GM21619 (cell line): ENCODE results near the gene SAMD3.
A peak's percentile ranks its signal among the peaks of the same experiment; 100 is the strongest.
"Not testable (repeated sequence)": the region's sequence is repeated elsewhere in the genome, so short reads cannot be mapped to it uniquely, and the experiment has no call there.

Experiments used
- ATAC-seq: cut with Tn5 transposase; IDR thresholded peaks from one replicate; pipeline ENCODE4 v1.9.1; 2021; ENCODE audit not compliant: unreplicated experiment

The SAMD3 gene

DNA sequence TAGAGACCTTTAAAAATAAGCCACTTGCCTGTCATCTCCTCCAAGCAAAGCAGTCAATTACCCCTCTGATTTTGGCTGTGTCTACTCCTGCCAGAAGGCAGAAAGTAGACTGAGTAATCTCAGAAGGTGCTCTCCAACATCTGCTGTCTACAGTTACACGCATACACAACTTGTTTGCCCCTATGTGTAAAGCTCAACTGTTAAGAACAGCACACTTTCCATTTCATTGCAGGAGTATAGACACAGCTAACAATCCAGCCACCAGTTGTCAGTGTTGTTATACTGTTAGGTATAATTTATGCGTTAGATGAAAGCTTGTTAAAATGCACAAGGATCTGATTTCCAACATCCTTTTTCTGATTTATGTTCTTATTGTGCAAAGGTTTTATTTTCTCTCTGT is 88.2 kb downstream of the SAMD3 start:
- ATAC-seq, result no peak

DNA sequence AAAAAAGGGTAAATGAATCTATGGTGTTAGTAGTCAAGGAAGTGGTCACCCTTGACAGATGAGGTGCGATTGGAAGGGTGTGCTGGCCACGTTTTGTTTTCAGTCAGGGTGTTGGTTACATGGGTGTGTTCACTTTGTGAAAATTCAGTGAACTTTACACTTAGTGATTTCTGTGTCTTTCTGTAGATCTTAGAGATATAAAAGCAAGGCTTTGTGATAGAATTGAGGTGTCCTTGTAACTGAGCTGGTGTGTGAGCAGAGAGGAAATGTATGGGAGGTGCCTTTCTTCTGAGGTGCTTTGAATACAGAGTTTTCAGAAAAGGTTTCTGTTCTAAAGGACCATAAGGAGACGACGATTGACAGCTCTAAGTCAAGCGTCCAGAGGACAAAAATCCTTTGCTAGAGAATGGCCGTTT is 90.5 kb downstream of the SAMD3 start:
- peak; percentile 85 for ATAC-seq

DNA sequence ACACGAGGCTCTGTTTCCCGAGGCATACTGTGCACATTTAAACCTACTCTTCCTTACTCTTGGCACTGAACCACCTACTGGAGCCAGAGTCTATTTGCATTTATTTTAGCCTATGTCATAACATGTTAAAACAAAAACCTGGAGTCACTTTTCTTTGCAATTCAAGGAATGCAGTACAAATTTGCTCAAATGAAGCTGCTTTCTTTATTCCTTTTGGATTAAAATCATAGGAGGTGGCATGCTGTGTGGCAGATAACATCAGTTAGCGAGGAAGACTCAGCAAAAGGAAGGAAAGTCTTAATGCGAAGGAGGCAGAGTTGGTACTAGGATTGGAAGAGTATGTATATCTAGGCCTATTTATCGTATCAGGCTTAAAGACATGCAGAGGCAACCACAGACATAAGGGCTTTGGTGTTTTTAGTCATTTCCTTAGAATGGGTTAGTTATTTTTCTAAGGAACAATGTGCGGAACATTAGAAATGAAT is 92.9 kb downstream of the SAMD3 start:
- no peak for ATAC-seq

DNA sequence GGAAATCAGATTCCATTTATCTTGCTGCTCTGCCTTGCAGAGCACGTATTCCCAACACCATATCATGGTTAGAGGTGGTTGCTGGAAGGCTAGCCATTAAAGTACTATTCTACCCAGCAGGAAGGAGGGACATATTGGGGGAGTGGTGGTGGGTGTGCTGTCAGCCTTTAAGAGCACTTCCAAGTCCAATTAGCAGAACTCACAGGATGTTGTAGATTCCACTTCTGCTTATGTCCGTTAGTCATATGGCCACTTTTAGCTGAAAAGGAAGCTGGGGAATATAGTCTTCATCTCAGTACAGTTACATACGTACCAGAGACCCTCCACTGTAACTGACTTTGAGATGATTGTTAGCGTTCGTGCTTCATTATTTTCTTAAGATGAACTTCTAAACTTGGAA is 94.4 kb downstream of the SAMD3 start:
- ATAC-seq, result no peak

DNA sequence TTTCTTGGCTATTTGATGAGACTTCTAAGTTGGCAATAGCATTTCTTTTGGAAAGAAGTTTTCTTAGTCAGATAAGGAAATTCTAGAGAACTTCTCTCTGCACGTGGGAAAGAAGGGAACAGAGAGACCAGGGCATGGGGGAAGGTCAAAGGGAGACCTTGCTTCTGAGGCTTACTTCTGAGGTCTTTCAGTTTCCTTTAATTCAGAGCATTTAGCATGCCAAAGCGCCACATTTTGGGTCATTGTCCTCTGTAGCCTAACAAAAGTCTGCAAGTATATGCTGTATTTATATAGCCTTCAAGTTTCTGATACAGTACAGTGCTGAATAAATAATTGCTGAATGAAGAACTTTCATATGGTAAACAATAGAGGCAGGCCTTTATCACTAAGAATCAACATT is 95.6 kb downstream of the SAMD3 start:
- no peak for ATAC-seq

DNA sequence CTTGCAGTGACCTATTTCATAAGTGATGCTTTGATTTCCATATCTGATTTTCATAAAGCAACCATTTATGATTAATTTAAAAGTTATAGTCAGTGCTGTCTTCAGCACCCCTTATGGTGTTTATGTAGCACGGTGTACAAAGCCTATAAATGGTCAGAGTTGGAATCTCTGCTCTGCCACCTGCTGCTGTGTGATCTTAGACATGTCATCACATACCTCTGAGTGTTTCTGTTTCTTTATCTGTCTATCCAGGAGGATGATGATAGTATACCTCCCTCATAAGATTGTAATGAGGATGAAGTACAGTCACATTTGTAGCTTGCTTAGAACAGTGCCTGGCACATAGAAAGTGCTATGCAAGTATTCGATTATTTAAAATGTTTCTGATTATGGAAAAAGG is 100.5 kb downstream of the SAMD3 start:
- ATAC-seq, result no peak

DNA sequence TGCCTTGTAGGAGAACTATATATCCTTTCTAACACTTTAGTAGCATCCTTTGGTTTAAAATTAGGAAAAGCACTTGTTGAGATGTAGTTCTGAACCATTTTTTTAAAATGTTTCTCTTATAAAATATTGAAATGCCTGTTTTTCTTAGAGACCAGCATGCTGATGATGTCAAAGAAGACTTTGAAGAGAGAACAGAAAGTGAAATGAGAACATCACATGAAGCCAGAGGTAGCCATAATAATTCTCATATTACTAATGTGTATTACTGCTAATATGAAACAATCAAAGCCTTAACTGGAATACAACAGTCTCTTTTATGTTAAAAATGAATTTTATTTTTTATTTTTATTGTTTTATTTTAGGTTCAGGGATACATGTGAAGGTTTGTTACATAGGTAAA is 102.0 kb downstream of the SAMD3 start:
- no peak for ATAC-seq

DNA sequence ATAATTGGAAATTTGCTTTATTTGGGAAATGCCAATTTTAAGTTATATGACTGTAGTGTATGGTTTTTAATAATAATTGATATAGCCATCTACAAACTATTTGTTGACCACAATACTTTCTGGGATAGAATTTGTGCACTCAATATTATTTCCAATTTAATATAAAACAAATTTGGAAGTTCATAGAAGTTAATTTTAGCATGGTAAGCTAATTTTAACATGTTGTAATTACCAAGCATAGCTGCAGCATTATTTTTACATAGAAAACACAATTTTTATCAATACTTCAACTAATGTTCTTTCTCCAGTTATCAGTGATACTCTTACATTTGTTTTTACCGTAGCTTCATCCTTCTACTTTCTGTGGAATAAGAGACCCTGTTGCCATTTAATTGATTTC is 103.5 kb downstream of the SAMD3 start:
- no peak for ATAC-seq

DNA sequence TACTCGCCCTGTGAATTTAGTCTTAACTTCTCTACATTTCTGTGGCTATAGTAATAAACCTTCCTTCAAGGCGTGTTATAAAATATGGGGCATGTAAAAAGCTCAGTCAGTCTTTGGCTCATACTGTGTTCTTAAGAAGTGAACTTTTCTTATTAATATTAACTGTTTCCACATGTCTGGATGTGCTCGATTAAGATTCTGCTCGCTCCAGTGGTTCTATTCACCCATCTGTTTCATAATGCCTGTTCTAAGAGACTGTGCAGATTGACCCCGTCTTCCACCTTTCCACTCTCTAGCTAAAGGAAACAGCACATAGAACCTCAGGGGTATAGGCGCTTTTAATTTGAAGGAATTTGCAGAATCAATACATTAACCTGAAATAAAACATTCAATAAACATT is 104.5 kb downstream of the SAMD3 start:
- ATAC-seq, result no peak

DNA sequence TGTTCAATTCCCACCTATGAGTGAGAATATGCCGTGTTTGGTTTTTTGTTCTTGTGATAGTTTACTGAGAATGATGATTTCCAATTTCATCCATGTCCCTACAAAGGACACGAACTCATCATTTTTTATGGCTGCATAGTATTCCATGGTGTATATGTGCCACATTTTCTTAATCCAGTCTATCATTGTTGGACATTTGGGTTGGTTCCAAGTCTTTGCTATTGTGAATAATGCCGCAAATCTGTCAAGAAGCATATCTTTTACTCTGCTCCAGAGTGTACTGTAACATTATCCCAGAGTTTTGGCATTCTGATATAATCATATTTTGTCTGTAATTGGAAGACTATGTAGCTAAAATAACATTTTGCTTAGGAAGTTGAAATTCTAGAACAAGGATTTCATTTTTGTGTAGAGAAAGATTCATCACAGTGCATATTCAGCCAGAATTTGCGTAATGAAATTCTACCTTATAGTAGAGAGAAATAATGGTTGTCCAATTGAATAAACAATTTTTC is 105.5 kb downstream of the SAMD3 start:
- not testable (repeated sequence) for ATAC-seq

DNA sequence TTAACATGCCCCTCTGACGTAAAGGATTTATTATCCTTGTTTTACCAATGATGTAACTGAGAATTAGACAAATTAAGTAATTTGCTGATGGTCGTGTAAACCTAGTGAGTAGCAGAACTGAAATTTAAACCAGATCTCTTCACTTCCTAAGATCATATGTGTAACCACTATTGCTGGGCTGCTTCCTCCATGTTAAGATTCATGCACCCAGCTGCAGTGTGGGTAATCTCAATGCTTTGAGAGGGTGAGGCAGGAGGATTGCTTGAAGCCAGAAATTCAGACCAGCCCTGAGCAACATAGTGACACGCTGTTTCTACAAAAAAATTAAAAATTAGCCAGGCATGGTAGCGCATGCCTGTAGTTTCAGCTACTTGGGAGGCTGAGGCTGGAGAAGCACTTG is 106.5 kb downstream of the SAMD3 start:
- no peak for ATAC-seq

DNA sequence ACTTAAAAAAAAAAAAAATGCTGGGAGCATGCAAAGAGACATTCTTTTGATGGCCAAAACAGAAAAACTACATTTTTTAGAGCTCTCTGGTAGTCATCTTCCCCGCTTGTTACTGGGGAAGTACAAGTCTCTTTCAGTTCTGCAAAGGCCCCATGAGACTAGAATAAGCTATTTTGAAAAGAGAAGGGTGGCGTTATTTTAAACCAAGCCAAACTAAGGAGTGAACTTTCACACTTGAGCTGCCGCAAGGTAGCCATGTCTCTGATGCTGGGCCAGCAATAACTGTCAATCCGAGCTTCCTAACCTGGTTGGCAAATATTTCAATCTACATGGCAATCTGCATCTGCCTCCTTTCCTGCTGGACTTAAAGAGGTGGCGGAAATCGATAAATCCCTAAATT is 107.7 kb downstream of the SAMD3 start:
- ATAC-seq, result peak; percentile 95

DNA sequence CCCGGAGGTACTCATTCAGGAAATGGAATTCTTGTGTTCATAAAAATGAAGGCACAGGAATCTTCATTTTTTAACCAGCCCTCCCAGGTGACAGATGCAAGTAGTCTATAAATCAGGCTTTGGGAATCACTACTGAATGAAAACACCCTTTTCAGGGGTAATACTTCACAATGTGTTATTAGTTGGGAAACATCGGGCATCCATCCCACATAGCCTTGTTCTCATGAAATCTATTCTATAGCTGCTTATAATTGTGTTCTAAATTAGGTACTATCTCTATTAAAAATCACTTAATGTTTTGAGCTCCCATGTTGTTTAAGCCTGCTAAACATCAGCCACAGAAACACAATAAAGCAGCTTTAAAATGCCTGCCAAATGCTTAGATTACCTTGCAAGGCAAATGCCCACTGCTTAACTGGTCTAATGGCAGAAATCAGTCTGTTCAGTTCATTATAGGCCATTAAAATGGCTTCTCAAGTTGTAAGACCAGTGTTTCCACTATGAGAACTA is 109.5 kb downstream of the SAMD3 start:
- no peak for ATAC-seq

DNA sequence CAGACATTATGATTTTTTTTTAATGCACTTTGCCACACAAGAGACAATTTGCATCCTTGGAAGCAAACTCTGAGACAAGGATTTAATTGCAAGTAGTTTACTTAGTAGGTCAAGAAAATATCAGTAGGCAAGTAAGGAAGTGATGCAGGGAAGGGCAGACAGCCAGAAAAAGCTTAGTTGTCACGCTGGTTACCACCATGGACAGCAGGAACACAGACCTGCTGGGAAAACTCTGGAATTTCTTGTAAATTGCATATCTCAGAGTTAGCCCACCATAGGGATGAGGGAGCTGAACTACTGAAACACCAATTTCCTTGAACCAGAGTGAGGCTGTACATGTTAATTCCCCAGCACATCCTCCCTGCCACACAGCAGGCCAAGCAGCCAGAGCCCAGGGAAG is 111.7 kb downstream of the SAMD3 start:
- no peak for ATAC-seq

DNA sequence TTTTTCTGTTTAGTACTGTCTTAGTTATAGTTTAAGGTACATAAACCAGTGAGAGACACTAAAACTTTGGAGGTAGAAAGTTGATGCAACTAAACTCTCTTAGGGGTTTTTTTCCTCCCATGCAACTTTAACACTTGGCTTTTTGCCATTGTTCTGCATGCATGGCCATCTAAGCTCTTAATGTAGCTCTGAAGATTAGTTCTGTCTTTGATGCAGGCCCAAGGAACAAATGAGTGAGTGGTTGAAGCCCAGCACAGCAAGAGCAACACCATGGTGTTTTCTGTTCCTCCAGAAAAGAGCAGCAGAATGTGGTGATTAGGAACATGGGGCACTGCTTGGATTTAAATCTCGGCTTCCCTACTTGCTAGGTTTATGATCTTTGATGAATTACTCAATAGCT is 115.0 kb downstream of the SAMD3 start:
- ATAC-seq, result no peak

DNA sequence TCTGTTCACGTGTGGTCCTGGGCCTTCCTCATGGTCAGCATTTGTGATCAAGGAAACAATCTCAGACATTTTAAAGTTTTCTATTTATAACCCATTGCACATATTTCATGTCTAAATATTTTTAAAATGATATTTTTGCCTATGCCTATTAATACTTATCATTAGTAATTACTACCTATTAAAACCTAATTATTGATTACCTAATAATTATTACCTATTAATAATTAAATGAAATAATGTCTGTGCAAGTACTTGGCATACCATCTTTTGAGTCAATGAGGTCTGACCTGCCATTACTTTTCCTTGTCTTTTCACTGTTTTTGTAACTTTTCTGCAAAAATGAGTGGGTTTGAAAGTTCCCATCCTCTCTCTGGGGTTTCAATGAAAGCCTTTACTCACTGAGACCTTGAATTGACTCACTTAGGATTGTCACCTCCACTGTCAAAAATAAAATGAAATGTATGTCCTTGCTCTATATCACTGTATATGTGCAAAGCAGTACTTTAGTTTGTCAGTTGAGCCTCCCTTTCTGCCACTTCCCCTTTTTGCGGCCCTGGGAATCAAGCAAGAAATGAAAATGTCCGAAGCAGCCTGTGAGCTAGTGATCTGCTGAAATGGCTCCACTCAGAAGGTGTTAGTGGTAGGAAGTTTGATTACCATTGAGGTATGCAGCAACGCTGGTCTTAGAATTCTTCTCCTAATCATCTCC is 116.6 kb downstream of the SAMD3 start:
- ATAC-seq, result peak; percentile 90

DNA sequence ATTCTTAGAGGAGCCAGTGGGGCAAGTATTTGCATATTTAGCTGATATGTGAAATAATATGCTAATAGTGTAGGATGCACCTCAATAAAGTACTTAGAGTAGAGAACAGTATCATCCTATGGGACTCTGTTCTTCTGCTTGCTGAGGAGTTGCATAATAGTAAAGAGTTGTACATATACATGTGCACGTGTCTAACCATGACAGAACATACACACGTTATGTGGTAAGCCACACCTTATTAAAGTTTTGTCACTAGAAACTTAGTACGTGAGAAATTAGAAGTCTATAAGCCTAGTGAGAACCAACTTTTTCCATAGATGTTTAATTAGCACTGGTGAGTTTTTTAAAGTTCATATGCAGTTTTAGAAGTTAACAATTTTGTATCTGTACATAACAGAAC is 123.6 kb downstream of the SAMD3 start:
- ATAC-seq, result no peak

DNA sequence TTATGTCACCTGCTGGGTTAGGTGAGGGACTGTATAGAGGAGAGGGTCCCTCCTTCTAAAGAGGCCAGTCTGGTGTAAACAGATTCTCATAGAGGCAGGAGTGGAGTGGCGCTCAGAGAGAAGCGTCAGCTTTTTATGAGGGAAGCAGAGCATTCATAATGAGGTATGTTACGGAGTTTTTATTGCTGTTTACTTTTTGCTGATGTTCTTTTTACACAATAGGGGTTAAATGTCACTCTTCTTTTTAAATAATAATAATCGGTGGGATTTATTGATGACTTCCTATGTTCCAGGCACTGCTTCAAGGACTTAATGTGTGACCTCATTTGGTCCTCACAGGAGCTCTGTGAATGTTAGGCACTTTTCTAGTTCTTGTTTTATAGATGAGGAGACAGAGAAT is 124.4 kb downstream of the SAMD3 start:
- no peak for ATAC-seq
